HEK293T (cell line): ENCODE results near the gene CHTF8.

Source experiments
- BHLHE40 ChIP-seq: fragments of 450-650 bp; IDR thresholded peaks from 2 replicates; pipeline ENCODE4 v1.6.1; 2016; ENCODE audit warnings: mild to moderate bottlenecking, moderate library complexity, borderline replicate concordance
- CTBP1 ChIP-seq: fragments of 450-650 bp; IDR thresholded peaks from 2 replicates; pipeline ENCODE4 v1.6.1; 2016; ENCODE audit warnings: borderline replicate concordance
- FOXA1 ChIP-seq: fragments of 450-650 bp; IDR thresholded peaks from 2 replicates; pipeline ENCODE4 v1.6.1; 2016; ENCODE audit warnings: mild to moderate bottlenecking
- FOXK2 ChIP-seq: fragments of 450-650 bp; IDR thresholded peaks from 2 replicates; pipeline ENCODE4 v1.6.1; 2016; ENCODE audit warnings: mild to moderate bottlenecking
- FOXM1 ChIP-seq: fragments of 450-650 bp; IDR thresholded peaks from 2 replicates; pipeline ENCODE4 v1.6.1; 2017; ENCODE audit warnings: mild to moderate bottlenecking, borderline replicate concordance
- HDGF ChIP-seq: fragments of 450-650 bp; IDR thresholded peaks from 2 replicates; pipeline ENCODE4 v1.6.1; 2017; ENCODE audit warnings: antibody characterized with exemption, borderline replicate concordance
- LEF1 ChIP-seq: fragments of 450-650 bp; IDR thresholded peaks from 2 replicates; pipeline ENCODE4 v1.6.1; 2017; ENCODE audit warnings: mild to moderate bottlenecking, borderline replicate concordance
- NFRKB ChIP-seq: fragments of 450-650 bp; IDR thresholded peaks from 2 replicates; pipeline ENCODE4 v1.6.1; 2016; ENCODE audit warnings: mild to moderate bottlenecking, moderate library complexity
- PKNOX1 ChIP-seq: fragments of 450-650 bp; IDR thresholded peaks from 2 replicates; pipeline ENCODE4 v1.6.1; 2016
- SP1 ChIP-seq: fragments of 450-650 bp; IDR thresholded peaks from 2 replicates; pipeline ENCODE4 v1.6.1; 2017
- SUZ12 ChIP-seq: fragments of 450-650 bp; IDR thresholded peaks from 2 replicates; pipeline ENCODE4 v1.6.1; 2016; ENCODE audit warnings: mild to moderate bottlenecking

DNA sequence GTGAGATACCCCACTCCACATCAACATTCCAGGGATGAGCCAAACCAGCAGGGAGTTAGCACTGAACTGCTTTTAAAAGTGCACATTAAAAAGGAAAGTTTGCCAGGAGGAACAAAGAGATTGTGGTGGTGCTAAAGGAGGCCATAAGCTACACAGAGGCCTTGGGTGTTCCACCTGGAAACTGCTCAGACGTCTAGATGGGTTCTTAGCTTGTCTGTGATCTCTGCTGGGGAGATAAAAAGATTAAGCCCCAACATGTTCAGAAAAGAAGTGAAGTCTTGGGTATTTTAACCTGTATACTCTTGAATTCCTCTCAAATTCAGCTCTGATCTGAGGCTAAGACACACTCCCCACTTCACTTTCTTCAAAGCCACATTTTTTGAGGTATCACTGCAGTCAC, 16.6 kb downstream of the CHTF8 start:
- TF ChIP-seq FOXM1 (no peak), BHLHE40 (no peak), FOXK2 (no peak), SP1 (no peak), LEF1 (no peak), SUZ12 (no peak), PKNOX1 (no peak), CTBP1 (no peak), NFRKB (no peak), HDGF (no peak), FOXA1 (no peak)
